Loucy (cell line): ENCODE data around the gene PTMS.

Experiments
- CTCF ChIP-seq: fragments of 200-600 bp; sonication (generic); conservative IDR thresholded peaks from 2 replicates; pipeline ENCODE4 v1.5.1; 2014; ENCODE audit warnings: mild to moderate bottlenecking, antibody characterized with exemption, low read length
- EZH2phosphoT487 ChIP-seq: fragments of 200-600 bp; IDR thresholded peaks from 2 replicates; pipeline ENCODE4 v1.6.1; 2018; ENCODE audit warnings: antibody characterized with exemption, mild to moderate bottlenecking, moderate library complexity, borderline replicate concordance

DNA sequence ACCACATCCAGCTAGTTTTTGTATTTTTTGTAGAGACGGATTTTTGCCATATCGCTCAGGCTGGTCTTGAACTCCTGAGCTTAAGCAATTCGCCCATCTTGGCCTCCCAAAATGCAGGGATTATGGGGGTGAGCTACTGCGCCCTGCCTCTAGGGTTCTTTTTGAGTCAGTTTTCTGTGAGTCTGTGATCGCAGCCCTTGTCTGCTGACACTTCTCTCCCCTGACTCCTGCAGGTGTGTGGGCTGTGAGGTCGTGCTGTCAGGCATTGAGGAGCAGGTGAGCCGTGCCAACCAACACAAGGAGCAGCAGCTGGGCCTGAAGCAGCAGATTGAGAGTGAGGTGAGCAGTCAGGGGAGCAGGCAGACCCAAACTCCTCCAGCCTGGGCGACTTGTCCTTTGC, 36.0 kb upstream of the PTMS start:
- TF ChIP-seq CTCF (no peak; the same call in 1 of the 2 replicates), EZH2phosphoT487 (no peak)
